ENCODE data around the gene SASS6.
A peak's percentile ranks its signal among the peaks of the same experiment; 100 is the strongest.

Gene SASS6

GRCh38 chr1:100132566-100133477 lies at the start of gene SASS6, which contains the start of gene TRMT13:
TSS of gene SASS6 (minus strand) at chr1:100132930. CDS start at chr1:100132814, 116 bp downstream.
TSS of gene TRMT13 (plus strand) at chr1:100133163. CDS start at chr1:100133169, 6 bp downstream.
- peak; percentile 98 for DNase-seq

GRCh38 chr1:100178091-100178490 lies 45.4 kb upstream of the SASS6 start, which contains the start of gene LRRC39:
TSS of gene LRRC39 (minus strand) at chr1:100178256. CDS start at chr1:100168516, 9,740 bp downstream.
- no peak for DNase-seq

GRCh38 chr1:100177295-100178041 lies 44.7 kb upstream of the SASS6 start:
- no peak for DNase-seq

GRCh38 chr1:100168051-100168450 lies 35.3 kb upstream of the SASS6 start:
- DNase-seq: no peak

- no peak for DNase-seq
Measured at GRCh38 chr1:100164702-100165101, 32.0 kb upstream of the SASS6 start.

GRCh38 chr1:100164216-100164615 lies 31.5 kb upstream of the SASS6 start:
- no peak for DNase-seq

- DNase-seq: no peak
Measured at GRCh38 chr1:100162881-100163280, 30.2 kb upstream of the SASS6 start.

- DNase-seq: peak; percentile 20
Measured at GRCh38 chr1:100152271-100152670, 19.5 kb upstream of the SASS6 start.

GRCh38 chr1:100151679-100152078 lies 18.9 kb upstream of the SASS6 start:
- DNase-seq: no peak

- no peak for DNase-seq
Measured at GRCh38 chr1:100147875-100148274, 15.1 kb upstream of the SASS6 start.

GRCh38 chr1:100146958-100147357 lies 14.2 kb upstream of the SASS6 start:
- DNase-seq: no peak

- no peak for DNase-seq
Measured at GRCh38 chr1:100145116-100145515, 12.4 kb upstream of the SASS6 start.

- no peak for DNase-seq
Measured at GRCh38 chr1:100142343-100142742, 9.6 kb upstream of the SASS6 start.

GRCh38 chr1:100141192-100141591 lies 8.5 kb upstream of the SASS6 start:
- no peak for DNase-seq

GRCh38 chr1:100137602-100138001 lies 4.9 kb upstream of the SASS6 start:
- no peak for DNase-seq

- DNase-seq: peak; percentile 9
Measured at GRCh38 chr1:100134872-100135271, 2.1 kb upstream of the SASS6 start.

GRCh38 chr1:100131623-100132022 lies 1.1 kb downstream of the SASS6 start:
- DNase-seq: no peak

GRCh38 chr1:100130552-100131077 lies 2.1 kb downstream of the SASS6 start:
- DNase-seq: peak; percentile 29

GRCh38 chr1:100127226-100127625 lies 5.5 kb downstream of the SASS6 start:
- no peak for DNase-seq

GRCh38 chr1:100122177-100122576 lies 10.6 kb downstream of the SASS6 start:
- no peak for DNase-seq

- no peak for DNase-seq
Measured at GRCh38 chr1:100115524-100115923, 17.2 kb downstream of the SASS6 start.

GRCh38 chr1:100109554-100110066 lies 23.1 kb downstream of the SASS6 start:
- no peak for DNase-seq

- no peak for DNase-seq
Measured at GRCh38 chr1:100107696-100108095, 25.0 kb downstream of the SASS6 start.

Measured in activated CD4-positive, alpha-beta T cell treated with anti-CD3 and anti-CD28 coated beads, Interleukin-10, Interleukin-2, amounts not matched to agents 100 ng/mL and 50 ng/mL, durations not matched to agents 16 hours and 8 hours (primary cell).